ENCODE results near the gene ANO9.
"Not testable (repeated sequence)": the region's sequence is repeated elsewhere in the genome, so short reads cannot be mapped to it uniquely, and the experiment has no call there.

Gene ANO9

GRCh38 chr11:440065-441042 lies 1.5 kb downstream of the ANO9 start:
- H3K27me3 ChIP-seq (ENCODE audit: control insufficient read depth, insufficient read depth, low read length), result no peaks in the 10 kb centered on the region
- H3K4me3 ChIP-seq (ENCODE audit: low read depth, low read length), result no peak overlapping the region
- H3K27ac ChIP-seq (ENCODE audit: low read depth, low read length), result no peak overlapping the region
- no peaks in the 10 kb centered on the region for H3K36me3 ChIP-seq (ENCODE audit: control insufficient read depth, insufficient read depth, low read length)
- H3K9me3 ChIP-seq (ENCODE audit: control insufficient read depth, insufficient read depth, low read depth, low read length), result peaks cover 8% of the 10 kb centered on the region
- H3K9ac ChIP-seq (ENCODE audit: low read length), result no peak overlapping the region
- peaks cover 6% of the 10 kb centered on the region; the same call in 1 of the 2 replicates for H3K4me1 ChIP-seq (ENCODE audit: control insufficient read depth, insufficient read depth, low read length)

GRCh38 chr11:439315-440064 lies 2.3 kb downstream of the ANO9 start:
- peaks cover 8% of the 10 kb centered on the region for H3K9me3 ChIP-seq (ENCODE audit: control insufficient read depth, insufficient read depth, low read depth, low read length)
- H3K27me3 ChIP-seq (ENCODE audit: control insufficient read depth, insufficient read depth, low read length), result no peaks in the 10 kb centered on the region
- no peaks in the 10 kb centered on the region for H3K36me3 ChIP-seq (ENCODE audit: control insufficient read depth, insufficient read depth, low read length)
- no peak overlapping the region for H3K4me3 ChIP-seq (ENCODE audit: low read depth, low read length)
- H3K9ac ChIP-seq (ENCODE audit: low read length), result no peak overlapping the region
- peaks cover 6% of the 10 kb centered on the region; the same call in 1 of the 2 replicates for H3K4me1 ChIP-seq (ENCODE audit: control insufficient read depth, insufficient read depth, low read length)
- no peak overlapping the region for H3K27ac ChIP-seq (ENCODE audit: low read depth, low read length)

- Histone ChIP-seq H3K4me3 (ENCODE audit: low read depth, low read length) (no peak overlapping the region), H3K27me3 (ENCODE audit: control insufficient read depth, insufficient read depth, low read length) (no peaks in the 10 kb centered on the region), H3K9me3 (ENCODE audit: control insufficient read depth, insufficient read depth, low read depth, low read length) (peaks cover 8% of the 10 kb centered on the region), H3K27ac (ENCODE audit: low read depth, low read length) (no peak overlapping the region), H3K9ac (ENCODE audit: low read length) (no peak overlapping the region), H3K4me1 (ENCODE audit: control insufficient read depth, insufficient read depth, low read length) (peaks cover 6% of the 10 kb centered on the region; the same call in 1 of the 2 replicates), H3K36me3 (ENCODE audit: control insufficient read depth, insufficient read depth, low read length) (no peaks in the 10 kb centered on the region)
Observed at GRCh38 chr11:438101-438844, 3.5 kb downstream of the ANO9 start.

- Histone ChIP-seq H3K36me3 (ENCODE audit: control insufficient read depth, insufficient read depth, low read length) (no peaks in the 10 kb centered on the region), H3K4me1 (ENCODE audit: control insufficient read depth, insufficient read depth, low read length) (0 out of 2 replicates have a peak, but pooled peaks cover 2% of the 10 kb centered on the region), H3K27me3 (ENCODE audit: control insufficient read depth, insufficient read depth, low read length) (no peaks in the 10 kb centered on the region), H3K9me3 (ENCODE audit: control insufficient read depth, insufficient read depth, low read depth, low read length) (peaks cover 8% of the 10 kb centered on the region), H3K9ac (ENCODE audit: low read length) (no peak overlapping the region), H3K4me3 (ENCODE audit: low read depth, low read length) (no peak overlapping the region), H3K27ac (ENCODE audit: low read depth, low read length) (no peak overlapping the region)
Observed at GRCh38 chr11:437228-437870, 4.5 kb downstream of the ANO9 start.

- H3K27me3 ChIP-seq (ENCODE audit: control insufficient read depth, insufficient read depth, low read length); H3K9ac ChIP-seq (ENCODE audit: low read length); H3K27ac ChIP-seq (ENCODE audit: low read depth, low read length); H3K4me1 ChIP-seq (ENCODE audit: control insufficient read depth, insufficient read depth, low read length); H3K36me3 ChIP-seq (ENCODE audit: control insufficient read depth, insufficient read depth, low read length); H3K4me3 ChIP-seq (ENCODE audit: low read depth, low read length); H3K9me3 ChIP-seq (ENCODE audit: control insufficient read depth, insufficient read depth, low read depth, low read length): not testable (repeated sequence)
Observed at GRCh38 chr11:434999-435740, 6.6 kb downstream of the ANO9 start.

GRCh38 chr11:434496-434895 lies 7.3 kb downstream of the ANO9 start:
- H3K4me3 ChIP-seq (ENCODE audit: low read depth, low read length), result no peak overlapping the region
- peaks cover 8% of the 10 kb centered on the region for H3K9me3 ChIP-seq (ENCODE audit: control insufficient read depth, insufficient read depth, low read depth, low read length)
- no peak overlapping the region for H3K9ac ChIP-seq (ENCODE audit: low read length)
- H3K4me1 ChIP-seq (ENCODE audit: control insufficient read depth, insufficient read depth, low read length), result no peaks in the 10 kb centered on the region
- H3K36me3 ChIP-seq (ENCODE audit: control insufficient read depth, insufficient read depth, low read length), result no peaks in the 10 kb centered on the region
- H3K27ac ChIP-seq (ENCODE audit: low read depth, low read length), result no peak overlapping the region
- no peaks in the 10 kb centered on the region for H3K27me3 ChIP-seq (ENCODE audit: control insufficient read depth, insufficient read depth, low read length)

- no peaks in the 10 kb centered on the region for H3K27me3 ChIP-seq (ENCODE audit: control insufficient read depth, insufficient read depth, low read length)
- H3K9me3 ChIP-seq (ENCODE audit: control insufficient read depth, insufficient read depth, low read depth, low read length), result peaks cover 8% of the 10 kb centered on the region
- no peaks in the 10 kb centered on the region for H3K36me3 ChIP-seq (ENCODE audit: control insufficient read depth, insufficient read depth, low read length)
- no peak overlapping the region for H3K4me3 ChIP-seq (ENCODE audit: low read depth, low read length)
- no peak overlapping the region for H3K27ac ChIP-seq (ENCODE audit: low read depth, low read length)
- H3K9ac ChIP-seq (ENCODE audit: low read length), result no peak overlapping the region
- H3K4me1 ChIP-seq (ENCODE audit: control insufficient read depth, insufficient read depth, low read length), result no peaks in the 10 kb centered on the region
Observed at GRCh38 chr11:433641-434040, 8.2 kb downstream of the ANO9 start.

GRCh38 chr11:433111-433510 lies 8.7 kb downstream of the ANO9 start:
- Histone ChIP-seq H3K9me3 (ENCODE audit: control insufficient read depth, insufficient read depth, low read depth, low read length) (peaks cover 8% of the 10 kb centered on the region), H3K36me3 (ENCODE audit: control insufficient read depth, insufficient read depth, low read length) (no peaks in the 10 kb centered on the region), H3K9ac (ENCODE audit: low read length) (no peak overlapping the region), H3K4me3 (ENCODE audit: low read depth, low read length) (no peak overlapping the region), H3K4me1 (ENCODE audit: control insufficient read depth, insufficient read depth, low read length) (no peaks in the 10 kb centered on the region), H3K27ac (ENCODE audit: low read depth, low read length) (no peak overlapping the region), H3K27me3 (ENCODE audit: control insufficient read depth, insufficient read depth, low read length) (no peaks in the 10 kb centered on the region)

- Histone ChIP-seq H3K4me3 (ENCODE audit: low read depth, low read length) (no peak overlapping the region), H3K27ac (ENCODE audit: low read depth, low read length) (no peak overlapping the region), H3K9ac (ENCODE audit: low read length) (no peak overlapping the region), H3K4me1 (ENCODE audit: control insufficient read depth, insufficient read depth, low read length) (no peaks in the 10 kb centered on the region), H3K27me3 (ENCODE audit: control insufficient read depth, insufficient read depth, low read length) (no peaks in the 10 kb centered on the region), H3K36me3 (ENCODE audit: control insufficient read depth, insufficient read depth, low read length) (no peaks in the 10 kb centered on the region), H3K9me3 (ENCODE audit: control insufficient read depth, insufficient read depth, low read depth, low read length) (peaks cover 7% of the 10 kb centered on the region)
Observed at GRCh38 chr11:432501-433100, 9.2 kb downstream of the ANO9 start.

GRCh38 chr11:431921-432320 lies 9.9 kb downstream of the ANO9 start:
- Histone ChIP-seq H3K4me1 (ENCODE audit: control insufficient read depth, insufficient read depth, low read length) (no peaks in the 10 kb centered on the region), H3K9me3 (ENCODE audit: control insufficient read depth, insufficient read depth, low read depth, low read length) (peaks cover under 1% of the 10 kb centered on the region; the same call in 1 of the 2 replicates), H3K9ac (ENCODE audit: low read length) (no peak overlapping the region), H3K36me3 (ENCODE audit: control insufficient read depth, insufficient read depth, low read length) (no peaks in the 10 kb centered on the region), H3K27ac (ENCODE audit: low read depth, low read length) (no peak overlapping the region), H3K4me3 (ENCODE audit: low read depth, low read length) (no peak overlapping the region), H3K27me3 (ENCODE audit: control insufficient read depth, insufficient read depth, low read length) (no peaks in the 10 kb centered on the region)

Data from HUES6 (cell line).